HPDE6-E6E7 (cell line): ENCODE data around the gene RFX7.

Source experiments
- DNase-seq: peaks from one replicate; pipeline ENCODE4 v3.0.0; 2011; ENCODE audit warnings: missing footprints; ENCODE audit errors: extremely low spot score

RFX7 gene

DNA sequence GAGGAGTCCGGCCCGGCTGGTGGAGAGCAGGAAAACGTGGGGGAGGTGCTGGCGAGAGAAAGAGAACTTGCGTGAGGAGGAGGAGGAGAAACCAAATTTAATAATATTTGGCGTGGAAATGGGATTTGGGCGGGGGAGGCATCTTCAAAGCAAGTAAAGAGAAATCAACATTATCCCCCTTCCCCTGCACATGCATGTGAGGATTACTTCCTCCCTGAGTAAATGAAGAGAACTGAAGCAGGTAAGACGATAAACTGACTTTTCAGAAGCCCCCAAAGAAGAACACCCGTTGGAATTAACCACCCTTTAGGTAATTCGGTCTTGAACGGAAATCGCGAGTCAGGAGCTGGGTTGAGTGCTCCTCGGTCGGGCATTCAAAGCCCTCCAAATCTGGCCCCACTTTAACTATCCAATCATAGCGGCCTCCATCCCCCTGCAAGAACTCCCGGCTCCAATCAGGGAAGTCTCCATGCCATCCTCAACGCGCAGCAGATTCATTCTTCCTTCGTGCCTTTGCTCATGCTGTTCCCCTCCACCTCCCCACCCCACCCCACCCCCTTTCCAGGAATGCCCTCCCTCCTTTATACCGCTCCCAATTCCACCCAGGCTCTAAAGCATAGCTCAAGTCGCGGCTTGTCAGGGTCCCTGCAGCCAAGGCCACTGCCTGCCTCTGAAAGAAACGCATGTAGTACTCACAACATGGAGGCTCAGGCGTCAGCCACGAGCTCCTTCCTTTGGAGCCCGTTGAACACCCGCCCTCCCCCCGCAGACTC, 545 bp upstream of the RFX7 start:
- DNase-seq, result peak; percentile 74

DNA sequence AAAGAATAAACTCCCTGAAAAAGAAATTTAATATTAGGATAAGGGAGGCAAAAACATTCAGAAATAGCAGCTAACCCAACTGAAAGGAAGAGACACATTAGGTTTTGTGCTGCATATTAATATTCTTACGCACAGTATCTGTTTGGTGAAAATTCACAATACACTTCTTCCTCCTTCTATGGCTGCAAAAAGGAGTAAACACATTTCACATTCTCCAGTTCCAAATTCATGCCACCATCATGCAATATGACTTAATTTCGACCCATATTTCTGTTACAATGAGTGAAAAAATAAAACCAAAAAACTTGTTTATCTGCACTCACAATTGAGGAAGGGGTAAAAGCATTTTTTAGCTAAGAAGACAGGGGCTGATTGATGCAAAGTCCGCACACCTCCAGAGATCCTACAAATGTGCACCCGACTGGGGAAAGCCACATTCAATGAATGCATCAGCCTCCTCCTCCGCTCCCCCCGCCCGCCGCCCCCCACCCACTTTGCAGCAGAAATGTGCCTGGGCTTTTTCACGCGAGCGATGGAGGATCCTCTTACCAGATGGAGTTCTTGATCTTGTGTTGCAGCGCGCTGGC, 1.0 kb downstream of the RFX7 start:
- DNase-seq, result no peak

DNA sequence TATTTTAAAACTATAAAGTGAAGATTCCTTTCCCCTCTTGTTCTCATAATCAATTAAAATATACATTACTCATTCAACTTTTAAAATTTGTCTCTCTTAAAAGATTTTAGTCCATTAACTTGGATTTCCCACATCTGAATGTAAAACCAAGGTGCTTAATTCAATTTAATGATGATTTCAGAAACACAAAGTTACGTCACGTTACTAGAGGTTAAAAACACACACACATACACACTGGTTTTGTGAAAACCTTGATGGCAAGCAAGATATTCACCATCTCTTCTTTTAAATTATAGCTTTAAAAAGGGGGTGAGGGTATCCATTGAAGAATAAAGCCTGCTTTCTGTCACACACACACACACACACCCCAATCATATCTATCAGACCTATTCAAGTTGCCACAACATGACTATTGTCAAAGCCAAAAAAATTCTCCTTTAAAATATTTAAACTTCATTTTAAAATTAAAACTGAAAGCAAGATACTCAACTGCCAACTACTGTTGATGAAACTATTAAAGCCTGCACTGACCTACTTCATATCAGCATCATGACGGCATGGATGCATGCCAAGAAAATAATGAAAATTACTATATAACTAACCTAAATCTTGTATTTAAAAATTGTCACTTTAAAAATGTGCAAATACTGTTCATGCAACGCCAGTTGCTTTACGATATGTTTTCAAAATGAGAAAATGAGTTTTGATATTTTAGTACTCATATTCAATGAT, 2.1 kb downstream of the RFX7 start:
- no peak for DNase-seq

DNA sequence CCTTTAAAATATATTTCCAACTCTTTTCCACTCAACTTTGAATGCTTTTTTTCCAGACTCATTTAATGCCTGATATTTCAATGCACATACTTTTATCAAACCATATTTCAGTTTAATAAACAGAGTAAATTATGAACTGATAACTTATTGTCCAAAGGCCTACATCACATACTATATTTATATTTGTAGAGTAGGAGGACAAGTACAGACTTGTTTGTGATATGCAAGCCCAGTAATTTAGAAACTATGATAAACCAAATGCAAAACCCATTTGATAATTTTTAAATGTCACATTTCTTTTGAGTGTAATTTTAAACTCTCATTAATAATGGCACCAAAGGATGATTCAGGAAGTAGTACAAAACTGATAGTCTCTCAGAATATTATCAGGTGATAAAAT, 3.3 kb downstream of the RFX7 start:
- no peak for DNase-seq

DNA sequence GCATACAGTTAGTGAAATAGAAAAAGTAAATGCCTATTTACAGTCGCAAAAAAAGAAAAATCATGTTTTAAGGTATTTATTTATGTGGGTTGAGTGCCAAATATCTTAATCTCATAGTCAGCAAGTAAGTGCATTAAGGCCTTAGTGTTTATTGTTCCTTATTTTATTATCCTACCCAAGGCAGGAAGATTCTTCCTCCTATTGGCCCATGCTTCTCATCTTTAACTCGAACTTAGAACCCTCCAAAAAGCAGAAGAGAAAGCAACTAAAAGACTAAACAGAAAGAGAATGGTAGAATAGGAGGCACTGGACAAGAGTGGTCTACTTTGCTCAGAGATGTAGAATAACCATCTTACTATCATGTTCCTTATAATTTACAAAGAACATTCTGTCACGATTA, 7.5 kb downstream of the RFX7 start:
- no peak for DNase-seq

DNA sequence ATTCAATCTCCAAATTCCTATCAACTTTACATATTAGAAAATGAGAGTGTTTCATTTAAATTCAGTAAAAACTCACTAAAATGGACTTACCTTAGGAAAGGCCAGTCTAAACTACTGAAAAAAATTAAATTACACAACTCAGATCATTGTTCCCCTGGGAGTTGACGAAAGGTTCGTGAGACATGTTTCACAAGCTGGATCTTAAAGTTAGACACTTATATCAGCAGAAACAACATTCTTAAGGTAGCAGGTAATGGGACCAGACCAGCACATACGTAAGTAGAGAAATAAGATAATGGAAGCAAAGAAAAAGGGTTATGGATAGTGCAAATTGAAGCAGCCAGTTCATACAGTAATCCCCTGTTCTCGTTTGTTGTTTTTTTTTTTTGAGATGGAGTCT, 8.9 kb downstream of the RFX7 start:
- no peak for DNase-seq

DNA sequence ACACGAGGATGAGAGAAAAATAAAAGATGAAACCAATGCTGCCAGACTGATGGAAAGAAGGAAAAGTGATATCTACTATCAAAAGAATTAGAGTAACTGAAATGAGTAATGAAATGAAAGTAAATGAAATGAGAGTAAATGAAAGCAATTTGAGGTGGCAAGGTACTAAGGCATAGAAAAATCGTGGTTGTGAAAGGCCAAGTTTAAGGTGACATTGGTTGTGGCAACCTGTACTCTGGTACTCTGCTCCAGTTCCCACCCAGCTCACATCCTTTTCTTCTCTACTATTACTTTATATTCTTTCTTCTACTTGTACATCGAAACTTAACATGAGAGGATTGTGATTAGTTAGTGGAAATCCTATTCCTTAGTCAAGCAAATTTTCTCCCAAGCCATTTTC, 10.1 kb downstream of the RFX7 start:
- no peak for DNase-seq

DNA sequence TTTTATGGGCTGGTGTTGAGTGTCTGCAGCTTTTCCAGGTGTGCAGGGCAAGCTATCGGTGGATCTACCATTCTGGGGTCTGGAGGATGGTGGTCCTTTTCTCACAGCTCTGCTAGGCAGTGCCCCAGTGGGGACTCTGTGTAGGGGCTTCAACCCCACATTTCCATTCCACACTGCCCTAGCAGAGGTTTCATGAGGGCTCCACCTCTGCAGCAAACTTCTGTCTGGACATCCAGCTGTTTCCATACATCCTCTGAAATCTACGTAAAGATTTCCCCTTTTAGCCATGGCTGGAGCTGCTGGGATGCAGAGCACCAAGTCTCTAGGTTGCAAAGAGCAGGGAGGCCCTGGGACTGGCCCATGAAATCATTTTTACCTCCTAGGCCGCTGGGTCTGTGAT, 11.6 kb downstream of the RFX7 start:
- DNase-seq, result no peak

DNA sequence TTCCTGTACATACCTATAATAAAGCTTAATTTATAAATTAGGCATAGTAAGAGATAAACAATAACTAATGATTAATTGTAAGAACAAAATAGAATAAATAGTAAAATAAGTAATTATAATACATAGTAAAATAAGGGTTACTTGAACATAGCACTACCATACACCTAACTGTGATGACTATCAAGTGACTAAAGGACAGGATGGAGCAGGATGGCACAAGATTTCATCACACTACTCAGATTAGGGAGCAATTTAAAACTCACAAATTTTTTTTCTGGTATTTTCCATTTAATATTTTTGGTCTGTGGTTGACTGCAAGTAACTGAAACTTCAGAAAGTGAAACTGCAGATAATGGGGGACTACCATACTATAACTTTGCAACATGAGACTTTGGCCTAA, 14.8 kb downstream of the RFX7 start:
- DNase-seq, result no peak

DNA sequence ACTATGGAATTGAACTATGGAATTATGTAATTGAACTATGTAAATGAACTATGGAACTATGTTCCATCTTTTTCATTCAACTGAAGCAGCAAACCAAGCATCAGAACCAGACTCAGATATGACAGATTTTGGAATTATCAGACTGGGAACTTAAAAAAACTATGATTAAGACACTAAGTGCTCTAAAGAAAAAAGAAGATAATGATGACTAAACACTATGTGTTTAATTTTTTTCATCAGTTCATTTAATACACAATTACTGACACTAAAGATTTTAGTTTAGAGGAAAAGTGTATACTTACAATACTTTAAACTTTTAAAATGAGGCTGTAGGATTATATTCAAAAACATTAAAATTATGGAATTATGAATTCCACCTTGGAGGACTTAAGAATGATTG, 15.3 kb downstream of the RFX7 start:
- DNase-seq, result no peak

DNA sequence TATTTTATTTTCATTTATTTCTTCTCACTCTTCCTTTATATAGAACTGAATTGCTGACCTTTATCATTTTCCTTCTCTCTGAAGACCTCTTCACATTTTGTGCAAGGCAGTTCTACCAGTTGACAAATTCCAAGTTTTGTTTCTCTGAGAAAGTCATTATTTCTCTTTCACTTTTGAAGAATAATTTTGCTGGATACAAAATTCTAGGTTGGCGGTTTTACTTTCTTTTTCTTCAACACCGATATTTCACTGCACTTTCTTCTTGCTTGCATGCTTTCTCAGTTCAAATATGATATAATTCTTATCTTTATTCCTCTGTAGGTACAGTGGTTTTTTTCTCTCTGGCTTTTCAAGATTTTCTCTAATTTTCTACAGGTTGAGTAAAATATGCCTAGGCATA, 15.9 kb downstream of the RFX7 start:
- no peak for DNase-seq

DNA sequence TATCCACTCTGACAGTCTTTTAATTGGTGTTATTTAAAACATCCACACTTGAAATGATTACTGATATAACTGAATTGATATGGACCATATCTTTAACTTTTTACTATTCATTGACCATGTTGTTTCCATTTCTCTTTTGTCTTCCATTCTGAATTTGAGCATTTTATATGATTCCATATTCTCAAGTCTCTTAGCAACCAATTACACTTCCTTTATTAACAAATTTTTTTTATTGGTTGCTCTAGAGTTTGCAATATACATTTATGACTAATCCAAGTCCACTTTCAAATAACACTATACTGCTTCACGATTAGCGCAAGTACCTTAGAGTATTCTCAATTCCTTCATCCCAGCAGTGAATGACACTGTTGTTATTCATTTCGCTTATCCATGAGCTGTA, 16.4 kb downstream of the RFX7 start:
- no peak for DNase-seq

DNA sequence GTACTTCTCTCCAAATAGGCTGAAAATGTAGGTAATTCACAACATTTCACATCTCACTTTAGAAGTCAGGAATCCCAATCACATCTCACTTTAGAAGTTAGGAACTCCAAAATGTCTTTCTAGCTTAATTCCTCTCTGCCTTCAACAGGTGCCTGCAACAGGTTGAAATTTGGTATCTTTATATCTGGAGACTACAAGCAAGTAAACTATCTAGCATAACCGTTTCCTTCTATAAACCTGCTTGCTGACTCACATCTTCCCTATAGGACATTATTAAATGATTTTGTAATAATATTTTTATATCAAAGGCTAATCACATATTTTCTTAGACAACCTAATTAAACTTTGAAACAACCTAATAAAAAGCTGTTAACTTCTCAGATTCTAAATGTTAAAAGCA, 18.2 kb downstream of the RFX7 start:
- DNase-seq, result no peak

DNA sequence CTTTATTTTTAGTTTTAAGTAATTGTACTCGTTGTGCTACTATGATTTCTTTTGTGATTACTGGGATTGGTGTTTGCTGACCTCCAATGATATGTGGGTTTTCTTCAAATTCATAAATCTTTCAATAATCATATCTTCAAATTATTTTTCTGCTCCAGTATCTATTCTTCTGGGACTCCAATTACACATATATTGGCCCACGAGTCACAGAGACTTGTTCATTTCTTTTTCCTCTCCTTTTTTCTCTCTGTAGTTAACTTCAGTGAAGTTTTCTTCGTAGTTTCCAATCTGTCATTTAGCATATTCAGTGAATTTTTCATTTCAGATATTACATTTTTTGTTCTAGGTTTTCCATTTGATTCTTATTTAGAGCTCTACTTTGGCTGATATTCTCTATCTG, 21.4 kb downstream of the RFX7 start:
- no peak for DNase-seq

DNA sequence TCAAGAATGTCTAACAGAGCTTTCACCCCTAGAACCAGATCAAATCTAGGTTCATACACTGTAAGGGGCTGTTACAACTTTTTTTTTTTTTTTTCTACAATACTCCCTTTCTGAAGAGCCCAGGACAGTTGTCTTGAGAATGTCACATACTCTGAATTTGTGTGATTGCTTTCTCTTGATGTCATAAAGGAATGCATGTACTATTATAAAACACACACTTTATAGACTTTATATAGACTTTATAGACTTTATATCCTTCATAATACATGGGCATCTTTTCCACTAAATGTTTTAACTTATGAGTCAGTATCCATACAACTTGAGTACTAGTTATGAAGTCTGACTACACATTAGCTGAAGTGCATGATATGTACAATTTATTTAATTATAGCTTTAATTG, 26.3 kb downstream of the RFX7 start:
- DNase-seq, result no peak

DNA sequence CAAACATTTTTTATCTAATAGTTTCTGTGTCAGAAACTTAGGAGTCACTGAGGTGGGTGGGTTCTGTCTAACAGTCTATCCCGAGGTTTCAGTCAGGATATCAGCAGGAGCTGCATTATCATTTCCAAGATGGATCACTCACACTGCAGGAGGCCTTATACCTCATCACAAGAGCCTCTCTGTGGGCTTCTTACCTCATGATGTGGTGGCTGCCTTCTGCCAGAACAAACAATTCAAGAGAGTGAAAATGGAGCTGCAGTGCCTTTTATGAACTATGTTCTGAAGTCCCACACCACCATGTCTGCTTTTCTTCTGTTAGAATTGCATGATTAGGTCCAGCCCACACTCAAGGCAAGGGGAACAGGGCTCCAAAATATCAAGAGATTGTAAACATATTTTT, 27.9 kb downstream of the RFX7 start:
- DNase-seq, result no peak

DNA sequence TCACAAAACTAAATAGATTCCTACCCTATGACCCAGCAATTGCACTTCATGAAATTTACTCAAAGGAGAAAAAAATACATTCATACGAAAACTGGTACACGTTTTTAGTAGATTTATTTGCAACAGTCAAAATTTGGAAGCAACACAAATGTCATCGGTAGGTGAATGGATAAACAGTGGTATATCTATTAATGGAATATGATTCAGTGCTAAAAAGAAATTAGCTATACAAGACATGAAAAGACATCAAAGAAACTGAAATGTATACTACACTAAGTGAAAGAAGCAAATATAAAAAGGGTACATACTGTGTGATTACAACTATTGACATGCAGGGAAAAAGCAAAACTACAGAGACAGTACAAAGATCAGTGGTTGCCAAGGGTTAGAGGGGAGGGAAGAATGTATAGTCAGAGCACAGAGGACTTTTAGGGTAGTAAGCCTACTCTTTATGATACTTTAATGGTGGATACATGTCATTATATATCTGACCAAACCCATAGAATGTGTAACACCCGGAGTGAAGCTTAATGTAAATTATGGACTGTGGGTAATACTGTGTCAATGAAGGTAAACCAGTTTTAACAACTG, 31.6 kb downstream of the RFX7 start:
- DNase-seq, result no peak

DNA sequence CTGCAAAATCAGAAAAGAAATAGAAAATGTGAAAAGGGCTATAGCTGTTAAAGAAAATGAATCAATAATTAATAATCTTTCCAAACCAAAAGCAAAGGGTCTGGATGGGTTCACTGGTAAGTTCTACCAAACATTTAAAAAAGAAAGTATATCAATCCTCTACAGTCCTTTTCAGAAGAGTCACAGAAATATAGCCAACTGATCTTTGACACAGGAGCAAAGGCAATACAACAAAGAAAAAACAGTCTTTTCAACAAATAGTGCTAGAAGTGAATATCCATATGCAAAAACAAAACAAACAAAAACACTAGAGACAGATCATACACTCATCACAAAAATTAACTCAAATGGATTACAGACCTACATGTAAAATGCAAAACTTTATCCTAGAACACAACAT, 32.6 kb downstream of the RFX7 start:
- no peak for DNase-seq

DNA sequence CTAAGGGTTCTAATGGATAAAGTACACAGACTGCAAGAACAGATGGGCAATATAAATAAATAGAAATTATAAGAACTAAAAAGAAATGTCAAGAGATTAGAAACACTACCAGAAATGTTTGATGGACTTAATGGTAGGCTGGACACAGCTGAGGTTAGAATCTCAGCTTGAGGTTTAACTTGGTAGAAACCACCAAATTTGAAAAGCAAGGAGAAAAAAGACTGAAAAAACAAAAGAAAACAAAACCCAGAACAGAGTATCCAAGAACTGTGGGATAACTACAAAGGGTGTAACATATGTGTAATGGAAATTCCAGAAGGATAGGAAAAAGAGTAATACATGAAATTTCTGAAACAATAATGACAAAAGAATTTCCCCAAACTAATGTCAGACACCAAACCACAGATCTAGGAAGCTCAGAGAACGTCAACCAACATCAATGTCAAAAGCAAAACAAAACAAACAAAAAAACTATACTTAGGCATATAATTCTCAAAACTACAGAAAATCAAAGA, 35.0 kb downstream of the RFX7 start:
- no peak for DNase-seq

DNA sequence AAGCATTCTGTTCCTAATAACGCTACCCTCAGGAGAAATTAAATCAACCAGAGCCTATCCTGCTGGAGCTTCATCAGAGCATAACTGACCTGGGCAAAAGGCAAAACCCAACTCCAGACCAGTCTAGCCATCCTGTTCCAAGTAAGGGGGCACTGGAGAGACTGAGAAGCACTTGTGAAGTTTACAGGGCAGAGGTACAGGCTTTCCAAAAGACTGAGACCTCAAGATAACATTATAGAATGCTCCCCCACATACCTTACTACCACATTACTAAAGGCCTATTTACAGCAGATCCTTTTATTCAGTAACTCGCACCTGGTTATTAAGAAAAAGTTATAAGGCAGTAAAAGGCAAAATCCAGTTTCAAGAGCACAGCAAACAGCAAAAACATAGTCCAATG, 35.5 kb downstream of the RFX7 start:
- no peak for DNase-seq

DNA sequence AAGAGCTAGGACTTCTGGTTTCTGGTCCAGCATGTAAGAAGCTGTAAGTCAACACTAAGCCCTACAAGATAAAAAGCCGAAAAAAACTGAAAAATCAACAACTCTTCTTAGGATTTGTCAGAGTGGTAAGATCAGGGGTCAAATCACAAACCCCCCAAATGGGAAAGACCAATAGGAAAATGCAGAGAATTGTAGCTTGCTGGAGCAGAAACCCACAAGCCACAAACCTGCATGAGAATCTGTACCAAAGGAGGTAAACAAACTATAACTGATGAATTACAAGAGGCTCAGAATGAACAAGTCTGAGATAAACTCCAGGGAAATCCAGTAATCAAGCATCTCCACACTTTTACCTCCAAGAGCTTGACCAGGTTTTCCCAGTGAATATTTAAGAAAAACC, 36.0 kb downstream of the RFX7 start:
- DNase-seq, result no peak

DNA sequence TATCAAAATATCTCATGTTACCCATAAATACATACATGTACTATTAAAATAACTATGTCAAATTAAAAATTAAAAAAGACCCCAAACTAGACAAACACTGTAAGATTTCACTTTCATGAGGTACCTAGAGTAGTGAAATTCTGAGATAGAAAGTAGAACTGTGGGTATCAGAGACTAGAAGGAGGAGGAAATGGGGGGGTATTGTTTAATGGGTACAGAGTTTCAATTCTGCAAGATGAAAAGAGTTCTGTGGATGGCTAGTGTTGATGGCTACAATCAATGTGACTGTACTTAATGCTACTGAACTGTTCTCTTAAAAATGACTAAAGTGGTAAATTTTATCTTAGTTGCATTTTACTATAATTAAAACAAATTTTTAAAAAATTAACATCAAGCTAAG, 36.6 kb downstream of the RFX7 start:
- DNase-seq, result no peak
